NCI-H82 treated with DMSO at 0.1 percent for 48 hours (cell line): ENCODE data around the gene LIN28B.
"Not testable (repeated sequence)": the region's sequence is repeated elsewhere in the genome, so short reads cannot be mapped to it uniquely, and the experiment has no call there.

ENCODE experiments used
- DNase-seq: peaks from one replicate; lab custom pipeline; 2025; ENCODE audit not compliant: unreplicated experiment; lab: John Stamatoyannopoulos, UW

LIN28B gene

DNA sequence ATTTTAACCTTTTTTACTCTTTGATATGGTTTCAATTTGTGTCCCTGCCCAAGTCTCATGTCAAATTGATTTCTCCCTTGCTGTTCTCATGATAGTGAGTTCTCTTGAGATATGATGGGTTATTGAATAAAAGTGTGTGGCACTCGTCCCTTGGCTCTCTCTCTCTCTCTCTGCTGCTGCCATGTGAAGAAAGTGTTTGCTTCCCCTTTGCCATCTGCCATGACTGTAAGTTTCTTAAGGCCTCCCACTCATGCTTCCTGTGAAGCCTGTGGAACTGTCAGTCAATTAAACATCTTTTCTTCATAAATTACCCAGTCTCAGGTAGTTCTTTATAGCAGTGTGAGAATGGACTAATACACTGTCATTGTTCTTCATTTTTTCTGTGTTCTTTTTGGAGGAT, 48.5 kb downstream of the LIN28B start:
- DNase-seq, result no peak

- not testable (repeated sequence) for DNase-seq
These were observed 56.6 kb downstream of the LIN28B start for GRCh38 chr6:105013459-105013858.

DNA sequence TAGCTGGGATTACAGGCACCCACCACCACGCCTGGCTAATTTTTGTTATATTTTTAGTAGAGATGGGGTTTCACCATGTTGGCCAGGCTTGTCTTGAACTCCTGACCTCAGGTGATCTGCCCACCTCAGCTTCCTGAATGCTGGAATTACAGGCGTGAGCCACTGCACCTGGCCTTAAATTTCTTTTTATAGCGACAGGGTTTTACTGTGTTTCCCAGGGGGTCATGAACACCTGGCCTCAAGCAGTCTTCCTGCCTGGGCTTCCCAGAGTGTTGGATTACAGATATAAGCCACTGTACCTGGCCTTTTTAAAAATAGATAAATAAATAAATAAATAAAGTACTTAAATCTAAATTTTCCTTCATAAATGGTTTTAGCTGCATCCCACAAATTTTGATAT, 57.5 kb downstream of the LIN28B start:
- no peak for DNase-seq

DNA sequence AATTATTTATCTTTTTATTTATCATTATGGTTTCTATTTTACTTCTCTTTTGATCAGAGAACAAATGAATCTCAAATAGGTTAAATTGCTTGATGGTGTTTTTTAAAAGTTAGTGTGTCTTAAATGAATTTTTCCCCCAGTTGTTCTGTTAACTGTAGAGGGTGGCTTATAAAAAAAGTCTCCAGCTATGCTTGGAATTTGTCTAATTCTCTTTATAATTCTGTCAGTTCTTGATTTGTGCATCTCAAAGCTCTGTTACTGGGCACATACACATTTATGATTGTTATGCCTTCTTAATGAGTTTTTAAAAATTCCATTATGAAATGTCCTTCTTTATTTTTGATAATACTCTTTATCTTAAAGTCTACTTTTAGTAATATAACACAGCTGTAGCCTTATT, 58.0 kb downstream of the LIN28B start:
- DNase-seq, result no peak

DNA sequence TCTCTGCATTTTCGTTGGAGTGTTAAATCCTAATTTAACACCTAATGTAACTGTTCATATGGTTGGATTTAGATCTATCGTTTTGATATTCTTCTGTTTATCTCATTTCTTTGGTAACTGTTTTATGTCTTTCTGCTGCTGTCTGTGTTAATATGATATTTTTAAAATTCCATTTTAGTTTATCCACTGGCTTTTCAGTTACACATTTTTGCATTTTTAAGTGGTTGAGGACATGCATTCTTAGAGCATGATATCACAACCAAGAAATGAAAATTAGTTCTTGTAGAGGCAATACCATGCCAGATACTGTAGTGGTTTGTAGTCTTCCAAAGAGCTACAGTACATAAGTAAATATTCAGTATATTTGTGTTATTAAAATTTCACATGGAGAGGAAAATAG, 58.6 kb downstream of the LIN28B start:
- no peak for DNase-seq

DNA sequence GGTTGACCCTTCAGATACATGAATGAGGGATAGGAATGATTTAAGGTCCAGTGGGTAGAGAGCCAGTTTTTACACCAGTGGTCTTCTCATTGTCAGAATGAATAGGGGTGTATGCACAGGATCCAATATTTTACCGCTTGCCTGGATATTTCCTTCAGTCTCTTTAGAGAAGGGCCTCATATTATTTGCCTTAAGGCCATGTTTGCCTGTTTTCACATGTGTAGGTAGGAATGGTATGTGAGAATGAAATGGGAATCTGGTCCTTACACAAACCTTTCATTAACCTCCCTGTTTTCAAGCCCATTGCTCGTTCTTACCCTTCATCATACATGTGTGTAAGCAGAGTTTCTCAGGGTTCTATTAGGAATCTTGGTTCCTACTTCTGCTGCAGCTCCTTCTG, 62.4 kb downstream of the LIN28B start:
- no peak for DNase-seq

GRCh38 chr6:105021399-105021798, 64.5 kb downstream of the LIN28B start:
- no peak for DNase-seq

- DNase-seq, result no peak
These were observed 65.5 kb downstream of the LIN28B start for GRCh38 chr6:105022416-105022815.

- no peak for DNase-seq
These were observed 67.9 kb downstream of the LIN28B start for GRCh38 chr6:105024803-105025202.

GRCh38 chr6:105028898-105029297, 72.0 kb downstream of the LIN28B start:
- DNase-seq, result no peak

- no peak for DNase-seq
These were observed 72.7 kb downstream of the LIN28B start for GRCh38 chr6:105029581-105029980.

DNA sequence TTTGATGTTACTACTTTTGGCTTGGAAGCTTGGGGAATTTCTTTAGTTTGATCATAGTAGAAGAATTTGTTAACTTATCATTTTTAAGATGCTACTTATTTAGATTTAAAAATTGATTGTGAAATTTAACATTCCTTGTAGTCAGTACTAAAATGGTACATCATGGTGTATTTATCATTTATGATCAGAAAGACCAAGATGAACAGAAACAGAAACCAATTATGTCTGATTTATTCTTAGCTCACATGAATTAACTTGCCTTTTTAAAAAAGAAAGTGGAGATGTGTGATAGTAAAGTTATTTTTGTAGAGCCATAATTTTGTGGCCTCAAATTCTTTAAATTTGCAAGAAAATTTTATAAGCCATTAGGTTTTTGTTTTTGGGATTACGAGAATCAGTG, 77.6 kb downstream of the LIN28B start:
- DNase-seq, result no peak

DNA sequence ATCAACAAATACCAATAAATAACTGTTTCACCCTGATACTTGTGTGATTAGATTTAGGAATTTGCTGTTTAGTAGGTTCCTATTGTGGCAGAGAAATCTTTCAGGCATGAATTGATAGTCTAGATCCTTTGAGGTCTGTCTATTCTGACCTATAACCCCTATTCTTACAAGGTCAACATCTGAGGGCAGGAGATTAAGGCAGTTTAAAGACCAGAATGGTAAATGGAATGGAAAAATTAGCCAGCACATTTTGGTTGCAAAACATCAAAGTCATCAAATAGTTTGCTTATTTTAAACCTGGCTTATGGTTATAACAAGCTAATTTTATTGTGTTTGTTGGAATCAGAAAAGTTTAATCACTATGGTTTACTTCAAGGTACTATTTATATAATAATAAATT, 78.4 kb downstream of the LIN28B start:
- no peak for DNase-seq

DNA sequence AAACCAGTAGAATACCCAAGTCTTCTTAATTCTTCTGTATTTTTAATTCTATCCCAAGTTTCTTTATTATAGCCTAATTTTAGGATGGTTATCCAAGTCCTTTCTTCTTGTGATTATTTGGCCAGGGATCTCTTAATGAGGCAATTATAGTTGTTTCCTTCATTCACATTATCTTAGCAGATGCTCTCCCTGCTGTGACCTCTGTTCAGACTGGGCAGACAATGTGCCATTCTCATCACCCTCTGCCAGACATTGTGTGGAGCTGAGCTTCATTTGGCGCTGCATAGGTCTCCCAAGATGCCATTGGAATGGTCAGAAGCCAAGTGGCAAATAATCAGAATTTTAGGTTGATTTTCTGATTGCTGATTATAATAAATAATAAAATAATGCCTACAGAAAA, 79.4 kb downstream of the LIN28B start:
- no peak for DNase-seq

DNA sequence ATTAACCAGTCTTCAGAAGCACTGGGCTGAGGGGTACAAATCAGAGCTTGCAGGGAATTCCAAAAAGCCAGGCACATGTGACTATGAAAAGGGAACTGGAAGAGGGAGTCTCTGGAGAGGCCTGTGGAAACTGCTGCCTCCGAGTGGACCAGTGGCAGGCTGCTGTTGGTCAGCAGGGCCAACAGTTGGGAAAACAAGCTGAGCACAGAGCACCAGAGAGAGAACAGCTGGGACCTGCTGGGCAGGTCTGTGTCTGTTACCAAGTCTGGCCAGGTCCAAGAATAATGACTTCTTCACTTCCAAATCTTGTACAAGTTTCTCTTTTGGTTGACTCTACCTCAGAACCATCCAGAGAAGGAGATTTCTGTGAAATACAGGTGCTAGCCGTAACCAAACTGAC, 81.4 kb downstream of the LIN28B start:
- DNase-seq, result no peak

DNA sequence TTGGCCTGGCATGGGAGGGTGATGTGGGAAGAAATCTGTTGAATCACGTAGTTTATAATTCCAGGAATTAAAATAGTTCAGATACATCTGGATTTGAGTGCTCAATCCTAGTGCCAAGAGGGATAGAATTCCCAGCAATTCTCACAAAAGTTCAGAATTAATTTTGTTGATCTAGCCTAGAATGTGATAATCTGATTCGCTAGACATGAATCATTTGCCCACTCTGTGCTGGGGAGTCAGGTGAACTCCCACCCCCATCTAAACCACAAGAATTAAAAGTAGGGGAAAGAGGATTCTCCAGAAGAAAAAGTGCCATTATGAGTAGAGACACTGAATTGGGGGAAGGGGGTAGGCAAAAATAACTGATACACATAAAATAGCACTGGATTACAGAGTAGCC, 85.0 kb downstream of the LIN28B start:
- no peak for DNase-seq

DNA sequence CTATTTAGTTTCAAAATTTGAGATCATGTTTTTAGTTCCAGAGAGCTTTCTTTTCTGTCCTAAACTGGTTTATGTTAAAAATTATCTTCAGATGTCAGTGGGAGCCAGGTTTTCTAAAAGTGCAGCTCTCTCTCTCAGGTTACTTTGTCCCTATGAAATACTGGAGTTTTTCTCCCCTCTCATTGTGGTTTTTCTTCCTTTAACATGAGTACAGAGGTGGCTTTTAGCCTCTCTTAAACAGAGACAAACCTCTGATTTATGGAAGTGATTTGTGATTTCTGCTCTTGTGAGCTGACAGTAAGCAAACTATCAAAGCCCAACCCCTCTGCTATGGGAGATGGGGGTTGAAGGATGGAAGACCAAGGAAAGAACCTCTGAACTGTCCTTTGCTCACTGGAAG, 85.7 kb downstream of the LIN28B start:
- DNase-seq, result no peak

- DNase-seq, result no peak
These were observed 87.1 kb downstream of the LIN28B start for GRCh38 chr6:105043979-105044378.

DNA sequence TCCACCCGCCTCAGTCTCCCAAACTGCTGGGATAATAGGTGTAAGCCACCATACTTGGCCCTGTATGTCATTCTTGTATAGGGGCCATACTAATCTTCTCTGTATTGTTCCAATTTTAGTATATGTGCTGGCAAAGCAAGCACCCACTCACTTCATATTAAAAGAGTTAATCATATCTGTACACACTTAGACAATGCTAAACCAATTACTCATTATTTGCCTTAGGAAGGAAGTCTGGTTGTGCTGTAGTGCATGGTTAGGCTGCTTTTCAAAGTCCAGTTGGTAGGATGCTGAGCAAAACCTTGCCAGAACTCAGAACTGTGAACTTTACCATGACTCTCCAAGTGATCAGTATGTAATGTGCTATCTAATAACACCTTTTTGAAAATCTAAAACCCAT, 88.6 kb downstream of the LIN28B start:
- no peak for DNase-seq

DNA sequence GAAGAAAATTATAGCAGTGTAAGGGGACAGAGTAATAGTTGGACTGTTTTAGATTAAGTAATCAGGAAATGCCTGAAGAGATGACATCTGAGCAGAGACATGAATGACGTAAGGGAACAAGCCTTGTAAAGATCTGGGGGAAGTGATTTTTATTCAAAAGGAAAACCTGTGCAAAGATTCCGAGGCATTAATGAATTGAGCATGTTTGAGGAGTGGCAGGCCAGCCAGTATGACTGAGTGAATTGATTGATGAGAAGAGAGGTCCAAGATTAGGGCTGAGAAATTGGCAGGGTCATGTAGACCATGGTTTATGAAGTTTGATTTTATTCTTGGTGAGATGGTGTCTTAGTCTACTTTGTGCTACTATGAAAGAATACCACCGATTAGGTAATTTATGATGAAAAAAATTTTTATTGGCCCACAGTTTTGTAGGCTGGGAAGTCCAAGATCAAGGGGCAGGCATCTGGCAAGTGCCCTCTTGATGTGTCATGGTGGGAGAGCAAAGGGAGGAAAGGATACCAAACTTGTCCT, 95.1 kb downstream of the LIN28B start:
- DNase-seq, result no peak

DNA sequence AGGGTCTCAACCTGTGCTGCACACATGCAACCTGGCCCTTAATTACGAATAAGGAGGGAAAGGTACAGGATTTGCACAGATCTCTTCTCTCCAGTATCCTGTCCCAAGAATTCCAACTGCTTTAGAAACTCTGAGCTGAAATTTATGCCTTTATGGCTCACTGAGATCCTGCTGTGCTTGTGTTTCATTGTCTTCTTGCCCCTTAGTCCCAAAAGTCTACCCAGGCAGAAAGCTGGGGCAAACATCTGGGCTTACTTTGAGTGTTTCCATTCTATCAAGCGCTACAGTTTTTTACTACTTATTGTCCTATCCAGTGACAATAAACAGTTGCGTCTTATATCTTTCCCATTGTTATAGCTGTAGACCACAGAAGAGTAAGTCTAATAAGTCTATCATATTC, 99.7 kb downstream of the LIN28B start:
- no peak for DNase-seq

GRCh38 chr6:105057160-105057559, 100.3 kb downstream of the LIN28B start:
- no peak for DNase-seq

DNA sequence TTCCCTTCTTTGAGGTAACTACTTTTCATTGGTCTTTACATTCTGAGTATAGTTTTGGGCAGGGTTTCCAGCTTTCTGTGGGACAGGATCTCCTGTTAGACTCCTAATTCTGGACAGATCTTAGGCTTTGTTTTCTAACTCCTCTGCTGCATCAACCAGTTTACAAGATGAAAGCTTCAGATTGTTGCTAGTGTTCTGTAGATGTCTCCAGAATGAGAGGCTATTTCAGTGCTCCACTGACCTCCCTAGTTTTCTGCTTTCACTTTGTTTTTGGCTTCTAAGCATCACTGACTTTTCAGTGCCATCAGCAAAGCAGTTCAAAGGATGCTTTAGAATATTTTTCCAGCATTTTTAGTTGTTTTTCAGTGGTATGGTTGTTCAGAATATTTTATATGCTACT, 101.4 kb downstream of the LIN28B start:
- no peak for DNase-seq

- DNase-seq, result no peak
These were observed 101.9 kb downstream of the LIN28B start for GRCh38 chr6:105058846-105059245.
